GM12873 (cell line): ENCODE measurements around the gene ALKBH8.

Experiments
- CTCF ChIP-seq: IDR thresholded peaks from 2 replicates; pipeline ENCODE4 v1.5.1; 2012; ENCODE audit warnings: low read depth, mild to moderate bottlenecking, moderate library complexity, low read length, control low read depth; ENCODE audit not compliant: insufficient read depth; ENCODE audit errors: missing control alignments

ALKBH8 gene

GRCh38 chr11:107467696-107468095 lies 97.8 kb downstream of the ALKBH8 start:
- no peak for TF ChIP-seq CTCF

DNA sequence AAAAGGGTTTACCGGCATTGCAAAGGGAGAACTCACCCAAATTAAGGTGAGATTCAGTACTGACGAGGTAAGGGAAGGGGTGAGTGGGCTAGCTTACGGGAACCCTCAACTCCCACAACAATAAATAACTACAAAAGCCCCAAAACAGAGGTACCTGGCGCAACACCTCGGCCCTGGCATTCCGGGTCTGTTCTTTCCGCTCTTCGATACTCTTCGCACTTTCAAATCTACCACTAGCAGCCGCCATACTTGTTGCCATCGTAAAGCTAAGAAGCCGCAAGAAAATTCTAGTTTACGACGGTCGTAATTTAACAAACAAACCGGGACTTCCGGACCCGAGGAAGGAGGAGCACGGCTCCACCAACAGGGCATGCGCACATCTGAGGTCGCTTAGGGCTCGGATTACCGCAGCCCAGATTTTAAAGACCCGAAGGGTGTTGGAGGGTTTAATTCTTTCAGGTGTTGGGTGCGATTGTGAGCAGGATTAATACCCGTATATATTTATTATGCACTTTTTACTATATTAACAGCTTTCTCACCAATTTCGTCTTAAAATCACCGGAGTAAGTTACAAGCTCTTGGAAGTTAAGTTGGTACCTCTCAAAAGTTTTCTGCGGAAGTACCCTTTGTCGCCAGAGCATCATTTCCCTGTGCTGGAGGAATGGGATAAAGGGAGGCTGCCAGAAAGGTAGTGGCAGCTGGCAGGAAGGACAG lies 107.8 kb downstream of the ALKBH8 start, which contains the start of gene CWF19L2:
Gene CWF19L2 (minus strand): TSS at position 268 of the 714 bp plus-strand sequence. CDS start 9 bp downstream, at position 259.
- TF ChIP-seq CTCF, result no peak

DNA sequence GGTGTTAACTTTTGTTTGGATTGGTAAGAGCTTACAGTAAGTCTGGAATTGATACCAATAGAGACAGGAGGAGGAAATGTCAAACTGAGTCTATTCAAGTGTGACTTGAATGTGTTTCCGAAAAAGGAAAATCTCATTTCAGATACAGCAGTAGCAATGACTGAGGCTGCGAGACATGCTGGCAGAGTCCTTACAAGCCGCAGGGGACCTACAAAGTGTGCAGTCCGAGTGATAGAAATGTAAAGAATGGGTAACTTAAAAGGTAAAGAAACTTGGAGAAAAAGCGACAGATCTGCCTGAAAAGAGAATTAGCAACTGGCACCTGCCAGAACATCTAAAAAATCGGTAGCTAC lies 108.4 kb downstream of the ALKBH8 start:
- TF ChIP-seq CTCF, result no peak

- TF ChIP-seq CTCF, result no peak
Measured at GRCh38 chr11:107453594-107454286, 111.8 kb downstream of the ALKBH8 start.
